HepG2 (cell line): ENCODE measurements around the gene KLHDC4.

ENCODE experiments used
- BCLAF1 ChIP-seq: fragments of 450-650 bp; IDR thresholded peaks from 2 replicates; pipeline ENCODE4 v1.6.1; 2017; ENCODE audit warnings: mild to moderate bottlenecking
- TF ChIP-seq, protein P1 (sequence below): sonication (generic); formaldehyde crosslinking; IDR thresholded peaks from 2 replicates; pipeline ENCODE4 v1.4.0; 2020; ENCODE audit warnings: missing genetic modification reagents

DNA sequence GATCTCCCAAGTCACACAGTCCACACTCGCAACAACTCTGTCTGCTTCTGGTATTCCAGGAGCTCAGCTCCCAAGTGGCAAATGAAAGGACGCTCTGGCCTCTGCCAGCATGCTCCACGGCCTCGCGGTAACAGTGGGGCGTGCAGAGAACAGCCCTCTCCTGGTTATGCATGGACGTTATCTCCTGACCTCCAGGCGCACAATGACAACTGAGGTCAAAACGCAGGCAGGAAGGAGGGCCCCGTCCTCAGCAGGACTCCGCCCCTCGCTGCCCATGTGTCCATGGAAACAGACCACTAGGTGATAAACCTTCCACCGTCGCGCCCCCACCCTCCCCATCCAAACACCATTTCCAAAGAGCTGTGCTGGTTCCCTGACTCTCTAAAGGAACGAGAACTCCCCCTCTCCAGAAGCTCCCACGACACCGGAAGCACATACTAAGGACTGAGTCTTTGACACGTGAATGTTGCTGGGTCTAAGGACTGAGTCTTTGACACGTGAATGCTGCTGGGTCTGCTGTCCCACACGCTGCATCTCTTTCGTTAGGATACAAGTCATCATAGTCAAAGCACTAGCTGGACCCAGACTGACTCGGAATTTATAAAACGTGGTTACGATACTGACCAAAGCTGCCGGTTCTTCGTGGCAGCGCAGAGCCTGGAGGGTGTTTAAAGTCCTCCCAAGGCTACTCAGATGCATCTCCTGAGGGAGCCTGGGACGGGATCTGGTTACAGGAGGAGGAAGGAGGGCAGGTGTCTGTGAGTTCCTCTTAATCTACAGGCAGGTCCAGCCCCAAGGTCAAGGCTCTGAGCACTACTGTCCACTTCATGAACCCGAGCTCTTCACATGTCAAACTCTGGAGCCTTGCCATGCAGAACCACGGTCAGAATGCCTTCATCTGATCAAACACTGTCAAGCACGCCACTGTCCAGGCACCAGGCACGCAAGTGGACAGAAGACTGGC lies 43.9 kb downstream of the KLHDC4 start:
- TF ChIP-seq, protein P1, sequence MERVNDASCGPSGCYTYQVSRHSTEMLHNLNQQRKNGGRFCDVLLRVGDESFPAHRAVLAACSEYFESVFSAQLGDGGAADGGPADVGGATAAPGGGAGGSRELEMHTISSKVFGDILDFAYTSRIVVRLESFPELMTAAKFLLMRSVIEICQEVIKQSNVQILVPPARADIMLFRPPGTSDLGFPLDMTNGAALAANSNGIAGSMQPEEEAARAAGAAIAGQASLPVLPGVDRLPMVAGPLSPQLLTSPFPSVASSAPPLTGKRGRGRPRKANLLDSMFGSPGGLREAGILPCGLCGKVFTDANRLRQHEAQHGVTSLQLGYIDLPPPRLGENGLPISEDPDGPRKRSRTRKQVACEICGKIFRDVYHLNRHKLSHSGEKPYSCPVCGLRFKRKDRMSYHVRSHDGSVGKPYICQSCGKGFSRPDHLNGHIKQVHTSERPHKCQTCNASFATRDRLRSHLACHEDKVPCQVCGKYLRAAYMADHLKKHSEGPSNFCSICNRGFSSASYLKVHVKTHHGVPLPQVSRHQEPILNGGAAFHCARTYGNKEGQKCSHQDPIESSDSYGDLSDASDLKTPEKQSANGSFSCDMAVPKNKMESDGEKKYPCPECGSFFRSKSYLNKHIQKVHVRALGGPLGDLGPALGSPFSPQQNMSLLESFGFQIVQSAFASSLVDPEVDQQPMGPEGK (CRISPR knock-in tag) = no peak
- no peak for TF ChIP-seq BCLAF1
